SH-SY5Y (cell line): ENCODE results near the gene USP32.

Source experiments
- GATA2 ChIP-seq: IDR thresholded peaks from 2 replicates; pipeline ENCODE4 v1.6.1; 2011; ENCODE audit warnings: mild to moderate bottlenecking, low read depth, low read length
- GATA3 ChIP-seq: IDR thresholded peaks from 2 replicates; pipeline ENCODE4 v1.6.1; 2011; ENCODE audit warnings: low read depth, mild to moderate bottlenecking, low read length, moderate library complexity

- TF ChIP-seq GATA3 = no peak
- TF ChIP-seq GATA2 = no peak
These were observed 86.8 kb downstream of the USP32 start for GRCh38 chr17:60305141-60305540.
